Renal cortical epithelial cell (primary cell): ENCODE data around the gene C1QTNF12. TPM values are rescaled to one million over a fixed set of nuclear protein-coding genes. Genes with fewer than 3 reads are reported as not detected.
A peak's percentile ranks its signal among the peaks of the same experiment; 100 is the strongest.

ENCODE experiments used
- DNase-seq: peaks from one replicate; pipeline ENCODE4 v3.0.0-alpha.2; 2011; ENCODE audit warnings: low read depth
- total RNA-seq: library from RNA; depleted of rRNA; stranded (reverse); fragments of >200 nt; gene quantifications from 2 replicates; pipeline ENCODE4 v1.2.3, GENCODE V29; 2014

C1QTNF12 gene
- total RNA-seq, 1 donor from 2014 or later, result 0.40 TPM

DNA sequence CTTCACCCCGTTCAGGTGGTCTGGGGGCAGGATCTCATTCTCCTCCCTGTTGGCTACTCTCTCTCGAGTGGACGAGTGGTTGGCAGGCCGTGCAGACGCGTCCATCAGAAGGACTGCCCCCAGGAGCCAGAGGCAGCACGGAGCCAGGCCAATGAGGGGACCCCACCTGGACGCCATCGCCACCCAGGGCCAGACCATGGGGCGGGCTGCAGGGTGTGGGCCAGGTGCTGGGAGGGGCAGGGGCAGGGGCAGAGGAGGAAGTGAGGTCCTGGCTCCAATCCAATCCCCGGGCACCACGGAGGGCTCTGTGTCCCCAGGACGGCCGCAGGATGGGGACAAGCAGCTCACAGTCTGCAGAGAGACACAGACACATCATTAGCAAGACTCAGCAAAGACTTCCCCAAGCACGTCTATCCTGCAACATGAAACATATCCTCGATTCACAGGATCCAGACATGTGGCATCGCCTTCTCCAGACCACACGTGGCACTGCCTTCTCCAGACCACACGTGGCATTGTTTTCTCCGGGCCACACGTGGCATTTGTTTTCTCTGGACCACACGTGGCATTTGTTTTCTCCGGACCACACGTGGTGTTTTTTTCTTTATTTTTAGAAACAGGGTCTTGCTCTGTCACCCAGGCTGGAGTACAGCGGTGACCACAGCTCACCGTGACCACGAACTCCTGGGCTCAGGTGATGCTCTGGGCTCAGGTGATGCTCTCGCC is 17.8 kb downstream of the C1QTNF12 start:
- DNase-seq, result no peak

DNA sequence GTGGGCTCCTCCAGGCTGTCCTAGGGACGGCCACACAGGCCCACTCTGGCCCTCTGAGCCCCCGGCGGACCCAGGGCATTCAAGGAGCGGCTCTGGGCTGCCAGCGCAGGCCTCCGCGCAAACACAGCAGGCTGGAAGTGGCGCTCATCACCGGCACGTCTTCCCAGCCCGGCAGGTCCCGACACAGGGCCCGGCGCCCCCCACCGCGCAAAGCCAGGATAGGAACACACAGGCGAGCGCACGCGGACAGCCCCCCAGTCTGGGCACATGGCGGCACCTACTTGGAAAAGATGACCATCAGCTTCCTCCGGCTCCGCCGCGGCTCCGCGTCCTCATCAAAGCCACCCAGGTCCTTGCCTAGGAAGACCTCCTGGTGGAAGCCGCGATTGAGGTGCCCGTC is 18.3 kb downstream of the C1QTNF12 start:
- no peak for DNase-seq

DNA sequence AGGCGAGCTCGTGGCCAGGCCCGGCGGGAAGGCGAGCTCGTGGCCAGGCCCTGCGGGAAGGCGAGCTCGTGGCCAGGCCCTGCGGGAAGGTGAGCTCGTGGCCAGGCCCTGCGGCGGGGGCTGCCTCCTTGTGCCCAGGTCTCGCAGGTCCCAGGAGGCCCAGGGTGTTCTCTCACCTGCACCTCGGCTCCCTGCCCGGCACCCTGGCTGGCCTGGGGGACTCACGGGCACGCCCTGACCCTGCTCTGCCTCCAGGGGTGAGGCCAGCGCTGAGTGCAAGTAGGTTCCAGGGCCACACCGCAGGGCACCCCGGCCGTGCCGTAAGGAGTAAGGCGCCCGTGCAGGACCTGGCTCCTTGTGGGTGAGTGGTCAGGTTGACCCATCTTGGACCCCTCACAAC is 19.1 kb downstream of the C1QTNF12 start:
- DNase-seq, result no peak

DNA sequence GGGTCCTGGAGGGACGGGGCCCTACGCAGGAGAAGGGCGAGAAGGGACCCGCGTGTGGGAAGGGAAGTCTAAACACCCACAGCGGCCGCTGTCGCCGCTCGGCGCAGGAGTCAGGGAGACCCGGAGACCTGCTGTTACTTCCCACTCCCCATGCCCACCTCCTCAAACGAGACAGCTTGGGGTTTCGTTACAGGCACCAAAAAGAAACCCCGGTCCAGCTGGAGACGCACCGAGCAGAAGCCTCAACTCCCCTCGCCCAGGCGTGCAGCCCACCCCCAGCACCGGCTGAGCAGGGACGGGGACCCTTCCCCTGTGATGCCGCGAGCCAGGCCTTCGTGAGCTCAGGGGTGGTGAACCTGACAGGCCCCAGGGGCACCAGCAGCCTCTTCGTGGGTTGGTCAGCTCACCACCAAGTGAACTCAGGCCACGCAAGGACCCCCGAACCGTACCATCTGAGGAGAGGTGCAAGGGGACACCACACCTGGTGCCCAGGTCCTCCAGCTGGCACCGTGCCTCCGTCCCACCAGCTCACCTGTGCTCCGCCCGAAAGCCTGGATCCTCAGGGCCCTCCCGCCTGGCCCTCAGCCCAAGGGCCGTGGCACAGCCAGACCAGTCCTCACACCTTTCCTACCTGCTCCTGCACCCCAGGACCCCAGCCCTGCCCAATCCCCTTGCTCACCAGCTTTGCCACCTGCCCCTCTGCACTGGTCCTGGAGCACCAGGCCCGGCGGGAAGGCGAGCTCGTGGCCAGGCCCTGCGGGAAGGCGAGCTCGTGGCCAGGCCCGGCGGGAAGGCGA is 19.8 kb downstream of the C1QTNF12 start:
- no peak for DNase-seq

DNA sequence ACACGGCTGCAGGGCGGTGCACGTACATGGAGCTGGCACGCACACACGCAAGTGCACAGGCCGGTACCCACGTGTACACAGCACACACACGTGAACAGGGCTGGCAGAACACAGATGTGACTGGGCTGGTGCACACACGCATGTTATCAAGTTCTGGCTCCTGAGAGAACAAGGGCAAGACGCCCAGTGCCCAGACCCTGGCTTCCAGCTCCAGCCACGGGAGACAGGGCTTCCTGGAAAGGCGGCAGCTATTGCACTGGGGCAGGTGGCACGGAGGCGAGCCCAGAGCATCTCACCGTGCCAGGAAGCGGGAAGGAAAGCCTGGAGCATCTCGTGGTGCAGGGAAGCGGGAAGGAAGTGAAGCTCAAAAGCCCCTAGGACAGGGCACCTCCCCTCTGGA is 20.6 kb downstream of the C1QTNF12 start:
- no peak for DNase-seq

DNA sequence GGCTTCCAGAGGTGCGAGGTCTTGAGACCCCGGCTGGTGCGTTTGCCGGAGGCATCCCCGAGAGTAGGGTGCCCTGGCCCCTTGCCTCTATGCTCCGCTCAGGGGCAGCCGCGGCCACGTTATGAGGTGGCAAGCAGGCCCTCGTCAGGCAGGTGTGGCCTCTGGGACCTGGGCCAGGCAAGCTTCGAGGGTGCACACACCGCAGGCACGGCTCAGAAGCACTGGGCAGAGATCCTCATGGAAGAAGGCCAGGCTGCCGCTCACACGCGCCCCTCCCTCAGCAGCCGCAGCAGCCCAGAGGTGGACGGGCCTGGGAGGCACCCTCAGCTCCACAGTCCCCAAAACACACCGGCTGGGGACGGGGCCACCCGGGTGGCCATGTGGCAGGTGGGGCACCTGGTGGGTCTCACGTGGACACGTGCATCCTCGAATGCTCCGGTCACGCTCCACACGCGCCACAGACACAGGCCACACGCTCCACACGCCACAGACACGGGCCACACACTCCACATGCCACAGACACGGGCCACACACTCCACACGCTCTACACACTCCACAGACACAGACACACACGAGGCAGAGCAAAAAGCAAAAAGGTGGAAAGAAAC is 21.2 kb downstream of the C1QTNF12 start:
- DNase-seq, result no peak

DNA sequence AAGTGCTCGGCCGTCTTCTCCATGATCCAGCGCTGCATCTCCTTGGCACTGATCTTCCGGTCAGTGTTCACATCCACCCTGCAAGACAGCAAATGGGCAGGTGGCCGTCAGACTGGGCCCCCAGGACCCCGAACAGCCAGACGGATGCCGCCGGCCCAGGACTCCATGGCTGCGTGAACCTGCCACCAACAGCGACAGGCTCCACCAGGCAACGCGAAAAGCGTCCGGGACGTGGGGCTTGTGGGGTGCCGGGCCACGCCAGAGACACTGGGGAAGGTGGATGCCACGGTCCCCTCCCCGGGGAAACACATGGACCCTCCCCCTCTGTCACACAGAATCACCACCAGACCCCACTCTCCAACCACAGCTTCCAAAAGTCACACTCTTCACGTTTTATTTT is 22.6 kb downstream of the C1QTNF12 start:
- DNase-seq, result no peak

DNA sequence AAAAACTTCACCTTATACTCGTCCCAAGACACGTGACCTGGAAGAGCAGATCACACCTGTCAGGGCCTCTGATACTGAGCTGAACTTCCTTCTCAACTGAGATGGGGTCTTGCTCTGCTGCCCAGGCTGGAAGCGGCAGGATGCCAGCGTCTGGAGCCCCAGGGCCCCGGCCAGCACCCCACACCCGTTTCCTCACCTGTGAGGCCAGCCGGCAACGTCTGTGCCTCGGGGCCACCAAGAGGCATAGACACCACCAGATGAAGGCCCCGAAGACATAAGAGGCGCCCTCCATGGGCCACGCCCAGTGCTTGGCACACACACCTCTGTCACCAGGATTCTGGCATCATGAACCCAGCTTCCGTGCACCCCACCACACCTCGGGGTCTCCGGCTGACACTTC is 23.2 kb downstream of the C1QTNF12 start:
- DNase-seq, result no peak

DNA sequence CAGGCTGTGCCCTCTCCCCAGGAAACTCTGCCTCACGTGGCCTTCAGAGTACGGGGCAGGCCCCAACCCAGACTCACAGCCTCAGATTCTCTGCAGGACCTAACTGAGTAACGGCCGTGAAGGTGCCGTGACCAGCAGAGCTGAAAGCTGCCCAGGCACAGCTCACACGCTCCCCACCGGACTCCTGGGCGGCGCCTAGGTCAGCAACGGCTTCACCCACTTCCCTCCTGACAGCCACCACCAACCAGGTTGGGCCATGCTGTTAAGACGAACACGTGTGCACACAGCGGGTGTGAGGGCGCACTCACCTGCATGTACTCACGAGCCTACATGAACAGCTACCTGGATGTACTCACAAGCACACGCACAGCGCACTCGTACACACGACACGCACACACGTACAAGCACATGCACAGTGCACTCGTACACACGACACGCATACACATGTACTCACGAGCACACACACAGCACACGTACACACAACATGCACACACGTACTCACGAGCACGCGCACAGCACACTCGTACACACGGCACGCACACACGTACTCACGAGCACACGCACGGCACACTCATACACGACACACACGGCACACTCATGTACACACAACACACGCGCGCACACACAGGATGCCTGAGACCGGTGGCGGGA is 23.8 kb downstream of the C1QTNF12 start:
- no peak for DNase-seq

DNA sequence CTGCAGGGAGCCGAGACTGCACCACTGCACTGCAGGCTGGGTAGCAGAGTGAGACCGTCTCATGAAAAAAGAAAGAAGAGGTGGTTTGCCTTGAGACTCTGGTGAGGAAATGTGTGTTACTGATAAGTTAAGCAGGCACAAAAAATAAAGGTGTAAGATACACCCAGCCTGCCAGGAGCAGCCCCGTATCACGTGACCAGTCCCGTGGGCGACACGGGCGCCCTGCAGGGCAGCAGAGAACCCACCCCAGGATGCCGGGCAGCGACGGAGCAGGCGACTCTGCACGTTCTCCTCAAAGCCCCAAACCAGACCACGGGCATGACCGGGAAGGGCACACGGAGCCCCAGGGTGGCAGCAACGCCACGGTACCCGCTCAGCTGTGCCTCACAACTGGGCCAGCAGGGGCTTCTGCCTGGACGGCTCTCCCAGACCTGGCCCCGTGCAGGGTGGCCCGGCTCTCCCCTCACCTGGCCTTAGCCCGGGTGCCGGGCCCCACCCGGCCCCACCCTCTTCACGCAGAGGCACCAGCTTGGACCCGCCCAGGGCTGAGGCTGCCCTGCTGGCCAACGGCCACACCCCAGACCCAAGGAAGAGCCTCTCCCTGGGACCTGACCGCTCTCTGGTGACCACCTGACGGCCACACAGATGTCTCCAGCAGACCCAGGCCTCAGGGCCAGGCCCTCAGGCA is 24.5 kb downstream of the C1QTNF12 start:
- no peak for DNase-seq

DNA sequence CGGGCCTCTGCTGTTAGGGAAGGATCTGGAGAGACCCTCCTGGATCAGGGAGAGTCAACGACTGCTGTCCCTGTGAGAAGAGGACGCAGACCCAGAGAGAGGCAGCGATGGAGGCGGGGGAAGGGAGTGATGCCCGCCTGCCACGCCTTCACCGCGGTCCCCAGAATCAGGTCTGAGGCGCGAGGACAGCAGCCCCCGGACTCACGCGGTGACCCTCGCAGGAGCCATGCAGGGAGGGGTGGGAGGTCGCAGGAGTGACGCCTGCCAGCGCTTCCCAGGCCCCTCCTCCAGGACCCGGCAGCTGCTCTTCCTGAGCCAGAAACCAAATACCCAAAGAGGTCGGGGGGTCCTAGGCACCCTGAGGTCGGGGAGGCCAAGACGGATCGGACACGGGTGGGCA is 26.3 kb downstream of the C1QTNF12 start:
- DNase-seq, result no peak

DNA sequence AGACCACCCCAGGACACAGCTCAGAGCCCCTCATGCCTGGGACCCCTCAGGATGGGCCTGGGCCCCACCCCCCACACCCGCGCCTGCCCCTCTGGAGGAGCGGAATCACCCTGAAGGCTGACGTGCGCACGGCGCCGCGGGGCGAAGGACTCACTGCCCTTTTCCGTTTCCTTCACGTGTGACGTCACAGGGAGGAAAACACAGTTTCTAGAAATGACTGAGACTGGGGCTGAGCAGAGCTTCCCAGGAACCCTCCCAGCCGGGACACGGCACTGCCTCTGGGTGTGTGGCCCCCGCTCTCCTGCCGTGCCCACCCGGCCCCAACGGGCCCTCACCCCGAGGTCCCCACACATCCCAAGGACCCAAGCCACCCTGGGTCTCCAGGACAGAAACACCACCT is 27.2 kb downstream of the C1QTNF12 start:
- DNase-seq, result no peak

DNA sequence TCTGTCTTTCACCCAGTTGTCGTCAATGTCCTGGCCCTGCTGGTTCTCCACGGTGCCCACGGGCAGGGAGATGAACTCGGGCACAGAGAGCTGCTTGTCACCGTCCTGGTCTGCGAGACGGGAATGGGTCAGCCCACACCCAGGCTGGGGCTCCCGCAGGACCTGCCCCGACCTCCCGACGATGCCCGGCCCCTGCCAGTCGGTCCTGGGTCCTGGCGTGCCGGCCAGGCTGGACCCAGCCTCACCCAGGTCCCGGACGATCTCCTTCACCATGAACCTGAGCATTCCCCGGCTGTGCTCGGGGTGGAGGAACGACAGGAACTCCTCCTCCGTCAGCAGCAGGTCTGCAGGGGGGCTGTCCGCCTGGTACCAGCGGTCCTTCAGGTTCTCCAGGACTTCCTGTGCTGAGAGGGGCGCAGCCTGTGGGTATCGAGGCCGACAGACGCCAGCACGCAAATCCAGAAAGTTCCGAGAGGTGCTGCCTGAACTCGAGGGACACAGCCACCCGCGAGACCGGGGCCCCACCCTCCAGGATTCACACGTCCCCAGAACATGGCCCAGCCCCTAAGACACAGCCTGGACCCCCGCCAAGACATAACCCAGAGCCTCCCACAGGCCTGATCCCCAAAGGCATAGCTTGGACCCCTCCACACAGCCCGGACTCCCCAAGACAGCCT is 27.9 kb downstream of the C1QTNF12 start:
- no peak for DNase-seq

DNA sequence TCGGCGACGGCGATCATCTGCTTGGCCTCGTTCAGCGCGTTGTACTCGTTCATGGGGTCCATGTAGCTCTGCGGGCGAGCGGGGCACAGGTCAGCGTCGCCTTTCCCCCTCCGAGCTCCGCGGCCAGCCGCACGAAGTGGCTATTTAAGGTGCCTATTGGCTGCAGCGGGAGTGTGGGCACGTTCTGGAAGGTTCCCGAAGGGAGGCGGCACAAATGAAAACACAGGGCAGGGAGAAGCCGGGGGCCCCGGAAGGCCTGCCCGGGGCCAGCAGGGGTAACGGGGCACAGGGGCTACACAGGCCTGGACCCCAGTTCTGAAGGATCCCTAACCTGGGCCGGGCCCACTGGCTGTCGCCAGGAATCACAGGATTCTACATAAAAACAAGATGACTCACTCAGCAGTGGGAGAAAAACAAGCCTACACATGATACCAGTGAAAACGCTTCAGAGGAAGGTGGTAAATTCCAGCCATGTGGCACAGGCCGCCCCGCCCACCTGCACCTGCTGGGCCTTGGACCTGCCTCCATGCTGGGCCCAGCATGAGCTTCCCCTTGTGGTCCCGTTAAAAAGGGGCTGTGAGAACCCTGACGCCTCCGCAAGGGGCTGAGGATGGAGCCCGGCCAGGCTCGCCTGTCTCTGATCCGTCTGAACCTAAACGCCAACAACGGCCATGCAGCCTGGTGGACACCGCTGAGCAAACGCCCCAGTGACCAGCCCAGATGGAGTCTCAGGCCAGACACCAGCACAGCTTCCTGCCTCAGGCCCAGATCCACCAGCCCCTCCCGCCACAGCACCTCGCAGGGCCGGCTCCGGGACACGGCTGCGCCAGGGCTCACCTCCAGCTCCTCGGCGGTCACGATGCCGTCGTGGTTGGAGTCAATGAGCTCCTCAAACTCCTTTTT is 28.6 kb downstream of the C1QTNF12 start:
- peak; percentile 61 for DNase-seq

DNA sequence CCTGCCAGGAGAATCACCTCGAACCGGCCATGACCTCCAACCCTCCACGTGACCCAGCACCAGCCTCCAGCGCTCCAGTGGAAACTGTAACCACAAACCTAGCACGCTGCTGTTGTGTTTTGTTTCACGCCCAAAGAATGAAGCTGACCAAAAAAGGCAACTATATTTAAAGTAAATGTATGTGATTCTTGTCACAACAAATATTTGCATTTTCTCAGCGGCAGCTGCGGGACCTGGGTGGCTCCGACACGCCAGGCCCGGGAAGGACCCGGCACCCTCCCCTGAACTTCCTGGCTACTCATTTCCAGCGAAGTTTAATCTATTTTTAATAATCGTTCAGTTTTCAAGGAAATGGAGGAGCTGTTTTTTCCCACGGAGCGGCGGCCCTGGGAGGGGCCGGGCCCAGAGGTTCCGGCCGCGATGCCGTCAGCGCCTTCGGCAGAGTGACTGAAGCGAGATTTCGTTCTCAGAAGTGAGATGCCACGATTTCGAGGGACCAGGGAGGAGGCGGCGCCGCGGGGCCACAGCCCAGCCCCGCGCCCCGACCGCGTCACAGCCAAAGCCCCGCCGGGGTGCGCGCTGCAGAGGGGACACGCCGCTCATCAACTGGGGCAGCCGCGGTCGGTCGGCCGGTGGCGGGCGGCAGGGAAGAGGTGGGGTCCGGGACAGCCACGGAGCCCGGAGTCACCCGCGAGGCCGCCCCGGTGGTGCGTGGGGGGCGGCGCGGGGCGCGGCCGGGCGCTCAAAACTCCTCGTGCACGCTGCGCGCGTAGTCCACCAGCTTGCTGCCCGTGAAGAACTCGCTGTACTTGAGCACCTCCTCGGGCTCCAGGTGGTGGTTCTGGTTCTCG is 29.5 kb downstream of the C1QTNF12 start:
- no peak for DNase-seq

DNA sequence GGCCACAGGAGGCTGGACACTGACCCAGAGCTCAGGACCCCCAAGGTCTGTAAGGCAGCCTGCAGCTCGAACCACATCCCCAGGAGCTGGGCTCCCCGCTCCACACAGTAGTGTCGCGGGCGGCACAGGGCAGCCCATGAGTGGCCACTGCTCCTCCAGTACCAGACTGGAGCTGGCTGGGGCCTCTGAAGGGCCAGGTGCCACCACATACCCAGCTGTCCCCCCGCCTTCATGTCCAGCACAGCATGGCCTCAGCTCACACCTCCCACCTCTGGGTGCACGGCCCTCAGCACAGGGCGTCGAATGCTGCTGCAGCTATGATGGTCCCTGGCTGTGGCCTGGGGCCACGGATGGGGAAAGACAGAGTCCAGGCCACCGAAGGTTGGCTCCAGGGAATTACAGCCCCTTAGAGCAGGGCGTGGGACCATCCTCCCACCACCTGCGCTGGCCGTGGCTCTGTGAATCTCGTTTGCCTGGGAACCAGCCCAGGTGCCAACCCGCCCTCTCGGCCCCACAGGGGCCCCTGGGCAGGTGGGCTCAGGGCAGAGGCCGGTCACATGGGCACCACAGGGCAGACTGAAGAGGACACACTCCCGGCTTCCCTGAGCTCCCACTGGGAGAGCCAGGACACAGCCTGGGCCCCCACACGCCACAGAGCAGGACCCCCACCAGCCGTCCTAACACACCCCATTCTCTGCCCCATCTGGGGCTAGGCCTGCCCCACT is 30.5 kb downstream of the C1QTNF12 start:
- no peak for DNase-seq

DNA sequence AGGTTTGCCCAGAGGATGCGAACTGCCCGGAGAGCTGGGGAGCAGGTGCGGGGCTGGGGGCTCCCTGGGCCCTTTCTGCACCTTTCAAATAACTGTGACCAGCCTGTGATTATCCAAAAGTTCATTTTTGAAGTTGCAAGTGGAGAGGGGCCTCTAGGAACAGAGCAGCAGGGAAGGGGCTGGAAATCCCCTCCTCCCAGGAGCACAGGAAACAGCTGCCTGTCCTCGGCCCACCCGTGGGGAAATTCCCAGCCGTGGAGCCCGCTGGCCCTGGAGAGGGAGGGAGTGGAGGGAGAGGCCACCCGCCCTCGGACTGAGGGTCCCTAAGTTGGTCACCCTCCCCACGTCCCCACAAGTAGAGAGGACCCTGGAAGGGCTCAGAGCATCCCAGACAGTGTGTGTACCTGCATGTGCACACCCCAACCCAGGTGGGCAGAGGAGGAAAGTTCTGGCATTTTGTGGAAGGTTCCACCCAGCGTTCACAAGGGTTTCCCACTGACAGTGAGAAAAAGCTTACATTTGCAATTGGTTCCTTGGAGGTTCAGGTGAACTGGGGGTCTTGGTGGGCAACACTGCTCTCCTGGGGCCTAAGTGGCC is 31.3 kb downstream of the C1QTNF12 start:
- no peak for DNase-seq
